DND-41 (cell line): Measurements from ENCODE around the gene SPTSSB.

Source experiments
- ATAC-seq: fragments of 200-7000 bp; cut with Tn5 transposase; 3 replicates; pipeline ENCODE4 v1.9.1; 2021; ENCODE audit warnings: low read depth; ENCODE audit not compliant: insufficient read depth
- DNase-seq: peaks from one replicate; pipeline ENCODE4 v3.0.0-alpha.2; 2020
- H2AFZ ChIP-seq: 2 replicates; pipeline ENCODE4 v1.6.0; 2012; ENCODE audit warnings: low read depth, low read length
- H3K27ac ChIP-seq: 2 replicates; pipeline ENCODE4 v1.5.1; 2012; ENCODE audit warnings: low read length, inconsistent platforms
- H3K27me3 ChIP-seq: fragments of 200-600 bp; sonication (generic); 2 replicates; pipeline ENCODE4 v1.6.0; 2012; ENCODE audit warnings: low read length, mild to moderate bottlenecking, inconsistent platforms; ENCODE audit not compliant: insufficient read depth, poor library complexity
- H3K36me3 ChIP-seq: 2 replicates; pipeline ENCODE4 v1.5.1; 2012; ENCODE audit warnings: low read length, inconsistent platforms; ENCODE audit not compliant: insufficient read depth
- H3K4me1 ChIP-seq: 2 replicates; pipeline ENCODE4 v1.5.1; 2012; ENCODE audit warnings: mild to moderate bottlenecking, low read length; ENCODE audit not compliant: insufficient read depth
- H3K4me2 ChIP-seq: 2 replicates; pipeline ENCODE4 v1.6.0; 2012; ENCODE audit warnings: mild to moderate bottlenecking, moderate library complexity, low read length, inconsistent platforms; ENCODE audit not compliant: insufficient read depth
- H3K4me3 ChIP-seq, 2 experiments: fragments of 200-600 bp in 1 of 2; shearing (Covaris generic) in 1 of 2; 2 replicates each; pipeline ENCODE4 v1.5.1; 2012 to 2016; ENCODE audit warnings: inconsistent platforms in 2 of 2, low read length in 2 of 2, mild to moderate bottlenecking in 2 of 2, low read depth in 1 of 2, moderate library complexity in 1 of 2
- H3K79me2 ChIP-seq: 2 replicates; pipeline ENCODE4 v1.6.0; 2012; ENCODE audit warnings: low read length, inconsistent platforms; ENCODE audit not compliant: insufficient read depth
- H3K9ac ChIP-seq: 2 replicates; pipeline ENCODE4 v1.6.0; 2012; ENCODE audit warnings: low read depth, mild to moderate bottlenecking, inconsistent platforms, low read length, moderate library complexity
- H3K9me3 ChIP-seq: 2 replicates; pipeline ENCODE4 v1.5.1; 2012; ENCODE audit warnings: low read length, moderate library complexity, mild to moderate bottlenecking, inconsistent platforms; ENCODE audit not compliant: insufficient read depth, severe bottlenecking
- H4K20me1 ChIP-seq: 2 replicates; pipeline ENCODE4 v1.6.0; 2012; ENCODE audit warnings: low read length; ENCODE audit not compliant: insufficient read depth
- CTCF ChIP-seq: IDR thresholded peaks from 2 replicates; pipeline ENCODE4 v1.5.1; 2012; ENCODE audit warnings: borderline replicate concordance, low read length, moderate library complexity, mild to moderate bottlenecking; ENCODE audit not compliant: poor library complexity, severe bottlenecking; ENCODE audit errors: extremely low read depth
- EZH2 ChIP-seq: IDR thresholded peaks from 3 replicates; pipeline ENCODE4 v1.6.1; 2012; ENCODE audit warnings: borderline replicate concordance, low read depth, mild to moderate bottlenecking, moderate library complexity, low read length, inconsistent platforms; ENCODE audit not compliant: severe bottlenecking

Gene SPTSSB

GRCh38 chr3:161339517-161340500, 31.5 kb downstream of the SPTSSB start:
- Histone ChIP-seq H3K9ac (no peak overlapping the region), H4K20me1 (no peaks in the 10 kb centered on the region), H2AFZ (no peak overlapping the region), H3K27ac (no peak overlapping the region), H3K4me1 (no peaks in the 10 kb centered on the region), H3K4me2 (no peak overlapping the region), H3K36me3 (no peaks in the 10 kb centered on the region), H3K79me2 (no peaks in the 10 kb centered on the region), H3K9me3 (no peaks in the 10 kb centered on the region), H3K27me3 (peaks cover 4% of the 10 kb centered on the region), H3K4me3 (no peak overlapping the region)
- ATAC-seq, result no peak
- no peak for DNase-seq
- TF ChIP-seq CTCF (no peak), EZH2 (no peak)

GRCh38 chr3:161337311-161337710, 34.0 kb downstream of the SPTSSB start:
- H3K27ac ChIP-seq, result no peak overlapping the region
- ATAC-seq, result no peak
- no peak for TF ChIP-seq EZH2
- no peak for TF ChIP-seq CTCF
- H3K4me1 ChIP-seq, result no peaks in the 10 kb centered on the region
- no peak overlapping the region for H3K9ac ChIP-seq
- DNase-seq, result no peak
- H3K79me2 ChIP-seq, result no peaks in the 10 kb centered on the region
- no peak overlapping the region for H3K4me3 ChIP-seq
- no peaks in the 10 kb centered on the region for H3K36me3 ChIP-seq
- H3K4me2 ChIP-seq, result no peak overlapping the region
- no peaks in the 10 kb centered on the region for H3K9me3 ChIP-seq
- no peaks in the 10 kb centered on the region for H3K27me3 ChIP-seq
- no peaks in the 10 kb centered on the region for H4K20me1 ChIP-seq
- no peak overlapping the region for H2AFZ ChIP-seq

- Histone ChIP-seq H3K4me3 (no peak overlapping the region), H3K36me3 (no peaks in the 10 kb centered on the region), H3K9ac (no peak overlapping the region), H2AFZ (no peak overlapping the region), H3K79me2 (no peaks in the 10 kb centered on the region), H3K4me2 (no peak overlapping the region), H3K4me1 (no peaks in the 10 kb centered on the region), H4K20me1 (no peaks in the 10 kb centered on the region), H3K27ac (no peak overlapping the region), H3K9me3 (no peaks in the 10 kb centered on the region), H3K27me3 (no peaks in the 10 kb centered on the region)
- DNase-seq, result no peak
- no peak for TF ChIP-seq EZH2
- no peak for TF ChIP-seq CTCF
- no peak for ATAC-seq
Measured at GRCh38 chr3:161336661-161337060, 34.7 kb downstream of the SPTSSB start.
